IPS-20b (cell line): ENCODE results near the gene STAG3.
"Not testable (repeated sequence)": the region's sequence is repeated elsewhere in the genome, so short reads cannot be mapped to it uniquely, and the experiment has no call there.

Experiments used
- H3K27ac ChIP-seq: one replicate; pipeline ENCODE4 v1.5.1; 2013; ENCODE audit warnings: low read length
- H3K27me3 ChIP-seq: 2 replicates; pipeline ENCODE4 v1.6.1; 2013; ENCODE audit warnings: mild to moderate bottlenecking, low read length, inconsistent platforms; ENCODE audit not compliant: insufficient read depth
- H3K36me3 ChIP-seq: 2 replicates; pipeline ENCODE4 v1.6.1; 2013; ENCODE audit warnings: low read depth, mild to moderate bottlenecking, inconsistent platforms, low read length, moderate library complexity; ENCODE audit not compliant: insufficient read depth
- H3K4me1 ChIP-seq: 2 replicates; pipeline ENCODE4 v1.6.1; 2013; ENCODE audit warnings: mild to moderate bottlenecking, control low read depth, inconsistent platforms, low read length, moderate library complexity; ENCODE audit not compliant: insufficient read depth
- H3K4me3 ChIP-seq: 2 replicates; pipeline ENCODE4 v1.5.1; 2013; ENCODE audit warnings: mild to moderate bottlenecking, low read length, inconsistent platforms
- H3K9ac ChIP-seq: 2 replicates; pipeline ENCODE4 v1.6.1; 2013; ENCODE audit warnings: low read depth, mild to moderate bottlenecking, inconsistent platforms, low read length, moderate library complexity
- H3K9me3 ChIP-seq: 2 replicates; pipeline ENCODE4 v1.6.1; 2013; ENCODE audit warnings: mild to moderate bottlenecking, low read depth, low read length, inconsistent platforms; ENCODE audit not compliant: insufficient read depth

STAG3 gene

GRCh38 chr7:100220586-100221230, 43.0 kb downstream of the STAG3 start:
- Histone ChIP-seq H3K27ac (no peak overlapping the region), H3K9me3 (no peaks in the 10 kb centered on the region), H3K36me3 (no peaks in the 10 kb centered on the region), H3K4me3 (no peak overlapping the region), H3K9ac (no peak overlapping the region), H3K27me3 (peaks cover 3% of the 10 kb centered on the region; the same call in 1 of the 2 replicates), H3K4me1 (no peaks in the 10 kb centered on the region)

GRCh38 chr7:100221231-100221718, 43.6 kb downstream of the STAG3 start:
- H3K9ac ChIP-seq: no peak overlapping the region

GRCh38 chr7:100221767-100222444, 44.2 kb downstream of the STAG3 start:
- H3K27me3 ChIP-seq: no peaks in the 10 kb centered on the region
- no peaks in the 10 kb centered on the region for H3K4me1 ChIP-seq
- H3K36me3 ChIP-seq: no peaks in the 10 kb centered on the region
- H3K9ac ChIP-seq: no peak overlapping the region
- no peaks in the 10 kb centered on the region for H3K9me3 ChIP-seq
- no peak overlapping the region for H3K27ac ChIP-seq
- H3K4me3 ChIP-seq: no peak overlapping the region

More at GRCh38 chr7:100221231-100221718, 43.6 kb downstream of the STAG3 start:
- Histone ChIP-seq H3K9me3 (no peaks in the 10 kb centered on the region), H3K27me3 (no peaks in the 10 kb centered on the region), H3K4me3 (no peak overlapping the region), H3K27ac (no peak overlapping the region), H3K4me1 (no peaks in the 10 kb centered on the region), H3K36me3 (no peaks in the 10 kb centered on the region)

GRCh38 chr7:100222445-100223132, 44.9 kb downstream of the STAG3 start:
- no peaks in the 10 kb centered on the region for H3K9me3 ChIP-seq
- H3K4me1 ChIP-seq: no peaks in the 10 kb centered on the region
- no peaks in the 10 kb centered on the region for H3K36me3 ChIP-seq
- no peak overlapping the region for H3K9ac ChIP-seq
- no peak overlapping the region for H3K4me3 ChIP-seq
- H3K27me3 ChIP-seq: no peaks in the 10 kb centered on the region
- no peak overlapping the region for H3K27ac ChIP-seq

- not testable (repeated sequence) for H3K27me3 ChIP-seq, H3K4me3 ChIP-seq, H3K4me1 ChIP-seq, H3K27ac ChIP-seq, H3K9ac ChIP-seq, H3K36me3 ChIP-seq, H3K9me3 ChIP-seq
Measured at GRCh38 chr7:100223376-100223927, 45.7 kb downstream of the STAG3 start.

- not testable (repeated sequence) for H3K9me3 ChIP-seq, H3K4me3 ChIP-seq, H3K36me3 ChIP-seq, H3K9ac ChIP-seq, H3K4me1 ChIP-seq, H3K27ac ChIP-seq, H3K27me3 ChIP-seq
Measured at GRCh38 chr7:100224891-100225290, 47.2 kb downstream of the STAG3 start.

GRCh38 chr7:100234660-100235317, 57.1 kb downstream of the STAG3 start:
- H3K27ac ChIP-seq, H3K9ac ChIP-seq, H3K9me3 ChIP-seq, H3K4me1 ChIP-seq, H3K27me3 ChIP-seq, H3K4me3 ChIP-seq, H3K36me3 ChIP-seq: not testable (repeated sequence)

GRCh38 chr7:100239975-100240374, 62.3 kb downstream of the STAG3 start:
- H3K9ac ChIP-seq, H3K36me3 ChIP-seq, H3K4me3 ChIP-seq, H3K9me3 ChIP-seq, H3K4me1 ChIP-seq, H3K27me3 ChIP-seq, H3K27ac ChIP-seq: not testable (repeated sequence)

GRCh38 chr7:100243385-100243784, 65.7 kb downstream of the STAG3 start:
- not testable (repeated sequence) for H3K27me3 ChIP-seq, H3K4me3 ChIP-seq, H3K4me1 ChIP-seq, H3K9me3 ChIP-seq, H3K27ac ChIP-seq, H3K36me3 ChIP-seq, H3K9ac ChIP-seq

GRCh38 chr7:100244988-100245605, 67.4 kb downstream of the STAG3 start:
- not testable (repeated sequence) for H3K4me3 ChIP-seq, H3K9ac ChIP-seq

GRCh38 chr7:100246121-100246864, 68.6 kb downstream of the STAG3 start:
- H3K27me3 ChIP-seq, H3K36me3 ChIP-seq, H3K4me1 ChIP-seq, H3K9me3 ChIP-seq, H3K4me3 ChIP-seq, H3K27ac ChIP-seq, H3K9ac ChIP-seq: not testable (repeated sequence)

More at GRCh38 chr7:100244988-100245605, 67.4 kb downstream of the STAG3 start:
- H3K4me1 ChIP-seq, H3K27me3 ChIP-seq, H3K36me3 ChIP-seq, H3K27ac ChIP-seq, H3K9me3 ChIP-seq: not testable (repeated sequence)
